Measurements from ENCODE around the gene IGFL1. TPM values are rescaled to one million over a fixed set of nuclear protein-coding genes. Genes with fewer than 3 reads are reported as not detected.

IGFL1 gene
- total and polyA plus RNA-seq, 4 donors, result not detected

DNA sequence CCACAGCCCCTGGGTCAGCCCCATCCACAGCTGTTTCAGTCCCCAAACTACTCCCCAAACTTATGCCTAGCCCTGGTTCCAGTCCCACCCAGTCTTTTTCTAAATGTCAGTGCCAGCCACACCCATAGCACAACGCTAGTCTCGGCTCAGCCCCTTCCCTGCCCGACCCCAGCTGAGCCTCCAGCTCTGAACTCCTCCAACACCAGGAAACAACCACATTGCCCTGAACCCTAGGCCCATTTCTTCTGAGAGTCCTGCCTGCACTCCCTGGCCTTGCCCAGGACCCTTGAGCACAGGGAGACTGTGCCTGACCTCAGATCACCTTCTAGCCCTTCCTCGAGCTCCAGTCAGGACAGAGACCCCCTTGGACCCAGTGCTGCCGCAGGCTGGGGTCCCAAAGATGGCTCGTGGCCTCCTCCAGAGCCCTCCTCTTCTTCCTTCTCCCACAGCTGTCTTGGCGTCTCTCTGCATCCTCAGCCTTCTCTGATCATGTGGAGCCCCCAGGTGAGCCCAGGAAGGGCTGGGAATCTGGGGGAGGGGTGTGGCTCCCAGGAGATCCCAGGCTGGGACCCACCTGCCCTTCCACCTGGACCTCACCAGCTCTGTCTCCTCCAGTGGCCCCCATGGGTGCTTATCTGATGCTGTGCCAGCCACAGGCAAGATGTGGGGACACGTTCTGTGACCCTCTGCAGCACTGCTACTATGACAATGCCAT, 33.0 kb upstream of the IGFL1 start:
- 65 to 69% methylated on average over 8 of the region's 8 CpGs for WGBS, 2 donors
- ATAC-seq (ENCODE audit: insufficient read depth, low FRiP score), result no peak

DNA sequence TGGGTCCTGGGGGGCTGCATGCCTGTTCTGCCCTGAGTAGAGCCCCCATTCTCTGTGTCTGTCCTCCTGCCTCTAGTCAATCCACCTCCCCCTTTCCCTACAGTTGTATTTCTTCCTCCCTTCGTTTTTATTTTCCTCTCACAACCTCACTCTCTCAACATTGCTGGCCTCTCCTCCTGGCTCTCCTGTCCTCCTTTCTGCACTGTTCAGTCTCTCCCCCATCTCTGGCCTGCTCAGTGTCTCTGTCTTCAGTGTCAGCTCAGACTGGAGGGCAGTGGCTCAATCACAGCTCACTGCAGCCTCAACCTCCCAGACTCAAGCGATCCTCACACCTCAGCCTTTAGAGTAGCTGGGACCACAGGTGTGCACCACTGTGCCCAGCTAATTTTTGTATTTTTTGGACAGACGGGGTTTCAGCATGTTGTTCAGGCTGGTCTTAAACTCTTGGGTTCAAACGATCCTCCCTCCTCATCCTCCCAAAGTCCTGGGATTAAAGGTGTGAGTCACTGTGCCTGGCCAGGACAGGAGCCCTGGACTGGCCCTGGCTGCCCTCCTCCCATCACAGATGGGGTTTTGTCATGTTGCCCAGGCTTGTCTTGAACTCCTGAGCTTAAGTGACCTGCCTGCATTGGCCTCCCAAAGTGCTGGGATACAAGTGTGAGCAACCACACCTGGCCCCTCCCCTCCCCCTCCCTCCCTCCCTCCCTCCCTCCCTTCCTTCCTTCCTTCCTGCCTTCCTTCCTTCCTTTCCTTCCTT, 32.0 kb upstream of the IGFL1 start:
- ATAC-seq (ENCODE audit: insufficient read depth, low FRiP score), result no peak
- no peaks in the 10 kb centered on the region for H3K36me3 ChIP-seq (ENCODE audit: control insufficient read depth in 4 of 4, insufficient read depth in 4 of 4, low read length in 4 of 4)
- TF ChIP-seq, protein P1, sequence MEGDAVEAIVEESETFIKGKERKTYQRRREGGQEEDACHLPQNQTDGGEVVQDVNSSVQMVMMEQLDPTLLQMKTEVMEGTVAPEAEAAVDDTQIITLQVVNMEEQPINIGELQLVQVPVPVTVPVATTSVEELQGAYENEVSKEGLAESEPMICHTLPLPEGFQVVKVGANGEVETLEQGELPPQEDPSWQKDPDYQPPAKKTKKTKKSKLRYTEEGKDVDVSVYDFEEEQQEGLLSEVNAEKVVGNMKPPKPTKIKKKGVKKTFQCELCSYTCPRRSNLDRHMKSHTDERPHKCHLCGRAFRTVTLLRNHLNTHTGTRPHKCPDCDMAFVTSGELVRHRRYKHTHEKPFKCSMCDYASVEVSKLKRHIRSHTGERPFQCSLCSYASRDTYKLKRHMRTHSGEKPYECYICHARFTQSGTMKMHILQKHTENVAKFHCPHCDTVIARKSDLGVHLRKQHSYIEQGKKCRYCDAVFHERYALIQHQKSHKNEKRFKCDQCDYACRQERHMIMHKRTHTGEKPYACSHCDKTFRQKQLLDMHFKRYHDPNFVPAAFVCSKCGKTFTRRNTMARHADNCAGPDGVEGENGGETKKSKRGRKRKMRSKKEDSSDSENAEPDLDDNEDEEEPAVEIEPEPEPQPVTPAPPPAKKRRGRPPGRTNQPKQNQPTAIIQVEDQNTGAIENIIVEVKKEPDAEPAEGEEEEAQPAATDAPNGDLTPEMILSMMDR (IDR thresholded peaks at IDR 0.05; ENCODE audit: control extremely low read depth, extremely low read depth), result no peak
- H3K27ac ChIP-seq (ENCODE audit: low read depth in 1 of 2, low read length in 1 of 2), result no peak overlapping the region
- no peaks in the 10 kb centered on the region for H3K9me3 ChIP-seq (ENCODE audit: control insufficient read depth in 4 of 4, insufficient read depth in 3 of 4, low read length in 3 of 4)
- H3K9ac ChIP-seq (ENCODE audit: insufficient read depth in 1 of 2, low read length in 2 of 2), result no peak overlapping the region
- peaks cover 0 to 3% (median 0%) of the 10 kb centered on the region in 3 donors for H3K27me3 ChIP-seq (ENCODE audit: control insufficient read depth in 3 of 3, insufficient read depth in 3 of 3, low read length in 2 of 3)
- H3K4me3 ChIP-seq, result no peak overlapping the region
- H3K4me1 ChIP-seq (ENCODE audit: control insufficient read depth in 5 of 5, insufficient read depth in 5 of 5, low read length in 5 of 5), result no peaks in the 10 kb centered on the region
- no peak for DNase-seq
- 68 to 74% methylated on average over 4 of the region's 4 CpGs for WGBS, 2 donors

More for the DNA sequence above, 33.0 kb upstream of the IGFL1 start:
- no peaks in the 10 kb centered on the region for H3K4me1 ChIP-seq (ENCODE audit: control insufficient read depth in 5 of 5, insufficient read depth in 5 of 5, low read length in 5 of 5)
- TF ChIP-seq, protein P1 (IDR thresholded peaks at IDR 0.05; ENCODE audit: control extremely low read depth, extremely low read depth), result no peak
- H3K9ac ChIP-seq (ENCODE audit: insufficient read depth in 1 of 2, low read length in 2 of 2), result no peak overlapping the region
- H3K36me3 ChIP-seq (ENCODE audit: control insufficient read depth in 4 of 4, insufficient read depth in 4 of 4, low read length in 4 of 4), result no peaks in the 10 kb centered on the region
- H3K27ac ChIP-seq (ENCODE audit: low read depth in 1 of 2, low read length in 1 of 2), result no peak overlapping the region
- peaks cover 0 to 3% (median 0%) of the 10 kb centered on the region in 3 donors for H3K27me3 ChIP-seq (ENCODE audit: control insufficient read depth in 3 of 3, insufficient read depth in 3 of 3, low read length in 2 of 3)
- H3K9me3 ChIP-seq (ENCODE audit: control insufficient read depth in 4 of 4, insufficient read depth in 3 of 4, low read length in 3 of 4), result no peaks in the 10 kb centered on the region
- no peak overlapping the region for H3K4me3 ChIP-seq
- DNase-seq, result no peak

DNA sequence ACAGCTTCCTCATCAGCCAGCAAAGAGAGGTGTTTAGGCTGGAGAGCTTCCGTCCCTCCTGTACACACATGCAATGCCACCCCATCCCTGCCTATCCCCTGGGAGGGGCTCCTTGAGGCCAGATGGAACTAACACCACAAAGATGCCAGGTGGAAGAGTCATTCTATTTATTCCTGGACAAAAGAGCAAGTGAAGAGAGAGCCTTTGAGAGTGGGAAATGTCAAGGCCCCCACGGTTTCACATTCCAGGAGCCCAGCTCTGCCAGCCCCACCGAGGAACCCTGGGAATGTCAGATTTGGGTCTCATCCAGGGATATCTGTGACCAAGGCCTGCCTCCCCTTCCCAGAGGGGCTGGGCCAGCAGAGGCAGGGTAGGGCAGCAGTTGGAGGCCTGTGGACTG, 30.8 kb upstream of the IGFL1 start:
- TF ChIP-seq, protein P1 (IDR thresholded peaks at IDR 0.05; ENCODE audit: control extremely low read depth, extremely low read depth), result no peak
- DNase-seq (no peak), ATAC-seq (ENCODE audit: insufficient read depth, low FRiP score) (no peak)
- H3K4me1 ChIP-seq (ENCODE audit: control insufficient read depth in 5 of 5, insufficient read depth in 5 of 5, low read length in 5 of 5), result no peaks in the 10 kb centered on the region
- no peak overlapping the region for H3K9ac ChIP-seq (ENCODE audit: insufficient read depth in 1 of 2, low read length in 2 of 2)
- no peak overlapping the region for H3K4me3 ChIP-seq
- H3K36me3 ChIP-seq (ENCODE audit: control insufficient read depth in 4 of 4, insufficient read depth in 4 of 4, low read length in 4 of 4), result no peaks in the 10 kb centered on the region
- H3K27me3 ChIP-seq (ENCODE audit: control insufficient read depth in 3 of 3, insufficient read depth in 3 of 3, low read length in 2 of 3), result no peaks in the 10 kb centered on the region
- no peak overlapping the region for H3K27ac ChIP-seq (ENCODE audit: low read depth in 1 of 2, low read length in 1 of 2)
- H3K9me3 ChIP-seq (ENCODE audit: control insufficient read depth in 4 of 4, insufficient read depth in 3 of 4, low read length in 3 of 4), result no peaks in the 10 kb centered on the region
- WGBS, 2 donors, result 62 to 73% methylated on average over 3 of the region's 3 CpGs
